Neural cell (in vitro differentiated cells): ENCODE results near the gene ORM2. TPM values are rescaled to one million over a fixed set of nuclear protein-coding genes. Genes with fewer than 3 reads are reported as not detected.

Experiments used
- H2AFZ ChIP-seq: fragments of 200-600, 300-800 bp; sonication (generic), shearing (Covaris generic); 2 replicates; pipeline ENCODE4 v1.6.0; 2014; ENCODE audit warnings: low read depth, mild to moderate bottlenecking, antibody characterized with exemption, low read length, moderate library complexity
- H3F3A ChIP-seq: fragments of 200-600 bp; shearing (Covaris generic); 2 replicates; pipeline ENCODE4 v1.6.1; 2016; ENCODE audit warnings: mild to moderate bottlenecking, moderate library complexity, mixed read lengths, antibody characterized with exemption, low read length; ENCODE audit not compliant: insufficient read depth, poor library complexity, severe bottlenecking
- H3K27ac ChIP-seq: fragments of 200-600, 300-800 bp; sonication (generic), shearing (Covaris generic); 2 replicates; pipeline ENCODE4 v1.5.1; 2014; ENCODE audit warnings: mild to moderate bottlenecking, low read length, moderate library complexity
- H3K27me3 ChIP-seq: fragments of 300-800, 200-600 bp; sonication (generic), shearing (Covaris generic); 2 replicates; pipeline ENCODE4 v1.6.0; 2014; ENCODE audit warnings: mild to moderate bottlenecking, low read depth, low read length, moderate library complexity; ENCODE audit not compliant: insufficient read depth
- H3K36me3 ChIP-seq: fragments of 300-800, 200-600 bp; sonication (generic), shearing (Covaris generic); 2 replicates; pipeline ENCODE4 v1.5.1; 2014; ENCODE audit warnings: mild to moderate bottlenecking, antibody characterized with exemption, low read length, moderate library complexity; ENCODE audit not compliant: insufficient read depth
- H3K4me2 ChIP-seq: fragments of 300-800, 200-600 bp; sonication (generic), shearing (Covaris generic); 2 replicates; pipeline ENCODE4 v1.6.0; 2014; ENCODE audit warnings: mild to moderate bottlenecking, low read length
- H3K4me3 ChIP-seq: fragments of 300-800, 200-600 bp; sonication (generic), shearing (Covaris generic); 2 replicates; pipeline ENCODE4 v1.5.1; 2014; ENCODE audit warnings: mild to moderate bottlenecking, low read length, moderate library complexity
- H3K79me2 ChIP-seq: fragments of 200-600 bp; shearing (Covaris generic); replicated peaks from 2 replicates; pipeline ENCODE4 v1.6.0; 2014; ENCODE audit warnings: mild to moderate bottlenecking, low read length, moderate library complexity; ENCODE audit not compliant: insufficient read depth
- H3K9ac ChIP-seq: fragments of 300-800, 200-600 bp; sonication (generic), shearing (Covaris generic); 2 replicates; pipeline ENCODE4 v1.6.1; 2016; ENCODE audit warnings: mild to moderate bottlenecking, low read length, mixed read lengths
- H3K9me2 ChIP-seq: fragments of 200-600 bp; shearing (Covaris generic); 2 replicates; pipeline ENCODE4 v1.6.1; 2016; ENCODE audit warnings: mild to moderate bottlenecking, low read length, mixed read lengths; ENCODE audit not compliant: insufficient read depth
- H3K9me3 ChIP-seq: fragments of 200-600, 300-800 bp; sonication (generic), shearing (Covaris generic); 2 replicates; pipeline ENCODE4 v1.6.1; 2016; ENCODE audit warnings: mild to moderate bottlenecking, mixed run types, low read length, moderate library complexity, mixed read lengths
- H4K20me1 ChIP-seq: fragments of 200-600 bp; shearing (Covaris generic); 2 replicates; pipeline ENCODE4 v1.6.1; 2016; ENCODE audit warnings: mild to moderate bottlenecking, mixed run types; ENCODE audit not compliant: insufficient read depth
- EP300 ChIP-seq: fragments of 450-650 bp; conservative IDR thresholded peaks from 2 replicates; pipeline ENCODE4 v1.6.1; 2014; ENCODE audit warnings: antibody characterized with exemption, mild to moderate bottlenecking, moderate library complexity; ENCODE audit not compliant: poor library complexity, severe bottlenecking
- EZH2 ChIP-seq: fragments of 200-600, 300-800 bp; shearing (Covaris generic), sonication (generic); IDR thresholded peaks from 2 replicates; pipeline ENCODE4 v1.6.1; 2014; ENCODE audit warnings: antibody characterized with exemption, low read length, borderline replicate concordance, mild to moderate bottlenecking; ENCODE audit not compliant: insufficient read depth, poor library complexity, severe bottlenecking
- MXI1 ChIP-seq: fragments of 450-650 bp; conservative IDR thresholded peaks from 2 replicates; pipeline ENCODE4 v1.6.1; 2014; ENCODE audit warnings: antibody characterized with exemption, mild to moderate bottlenecking; ENCODE audit not compliant: poor library complexity, severe bottlenecking
- POLR2AphosphoS5 ChIP-seq: IDR thresholded peaks from 2 replicates; pipeline ENCODE4 v1.6.1; 2012
- RAD21 ChIP-seq: fragments of 450-650 bp; conservative IDR thresholded peaks from 2 replicates; pipeline ENCODE4 v1.6.1; 2014; ENCODE audit warnings: antibody characterized with exemption, mild to moderate bottlenecking, moderate library complexity
- REST ChIP-seq: IDR thresholded peaks from 2 replicates; pipeline ENCODE4 v1.6.1; 2012; ENCODE audit warnings: borderline replicate concordance
- SMC3 ChIP-seq: fragments of 450-650 bp; conservative IDR thresholded peaks from 2 replicates; pipeline ENCODE4 v1.6.1; 2014; ENCODE audit warnings: antibody characterized with exemption, mild to moderate bottlenecking, moderate library complexity; ENCODE audit not compliant: poor library complexity
- TAF1 ChIP-seq: IDR thresholded peaks from 2 replicates; pipeline ENCODE4 v1.6.1; 2012; ENCODE audit warnings: low read depth
- polyA plus RNA-seq: library from polyadenylated mRNA; depleted of rRNA; stranded (reverse); fragments of >200 nt; gene quantifications from 2 replicates; pipeline ENCODE4 v1.2.3, GENCODE V29; 2014
- TF ChIP-seq, protein P1 (sequence below): fragments of 450-650 bp; IDR thresholded peaks from 2 replicates; pipeline ENCODE4 v1.5.1; 2014; ENCODE audit warnings: antibody characterized with exemption, mild to moderate bottlenecking, moderate library complexity; ENCODE audit not compliant: poor library complexity, severe bottlenecking

Gene ORM2
- polyA plus RNA-seq, 1 donor from 2014 or later = not detected

- no peaks in the 10 kb centered on the region for H3K27me3 ChIP-seq
- no peak overlapping the region for H3K4me2 ChIP-seq
- no peaks in the 10 kb centered on the region for H4K20me1 ChIP-seq
- no peak overlapping the region for H3K4me3 ChIP-seq
- TF ChIP-seq RAD21 = no peak
- TF ChIP-seq MXI1 = no peak
- no peak for TF ChIP-seq REST
- TF ChIP-seq EP300 = no peak
- TF ChIP-seq SMC3 = no peak
- no peak for TF ChIP-seq TAF1
- TF ChIP-seq, protein P1, sequence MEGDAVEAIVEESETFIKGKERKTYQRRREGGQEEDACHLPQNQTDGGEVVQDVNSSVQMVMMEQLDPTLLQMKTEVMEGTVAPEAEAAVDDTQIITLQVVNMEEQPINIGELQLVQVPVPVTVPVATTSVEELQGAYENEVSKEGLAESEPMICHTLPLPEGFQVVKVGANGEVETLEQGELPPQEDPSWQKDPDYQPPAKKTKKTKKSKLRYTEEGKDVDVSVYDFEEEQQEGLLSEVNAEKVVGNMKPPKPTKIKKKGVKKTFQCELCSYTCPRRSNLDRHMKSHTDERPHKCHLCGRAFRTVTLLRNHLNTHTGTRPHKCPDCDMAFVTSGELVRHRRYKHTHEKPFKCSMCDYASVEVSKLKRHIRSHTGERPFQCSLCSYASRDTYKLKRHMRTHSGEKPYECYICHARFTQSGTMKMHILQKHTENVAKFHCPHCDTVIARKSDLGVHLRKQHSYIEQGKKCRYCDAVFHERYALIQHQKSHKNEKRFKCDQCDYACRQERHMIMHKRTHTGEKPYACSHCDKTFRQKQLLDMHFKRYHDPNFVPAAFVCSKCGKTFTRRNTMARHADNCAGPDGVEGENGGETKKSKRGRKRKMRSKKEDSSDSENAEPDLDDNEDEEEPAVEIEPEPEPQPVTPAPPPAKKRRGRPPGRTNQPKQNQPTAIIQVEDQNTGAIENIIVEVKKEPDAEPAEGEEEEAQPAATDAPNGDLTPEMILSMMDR = no peak
- TF ChIP-seq POLR2AphosphoS5 = no peak
- TF ChIP-seq EZH2 = no peak
- no peaks in the 10 kb centered on the region for H3K79me2 ChIP-seq
- no peaks in the 10 kb centered on the region for H3K36me3 ChIP-seq
- no peaks in the 10 kb centered on the region for H3K9me2 ChIP-seq
- H3K9ac ChIP-seq = no peak overlapping the region
- H3K27ac ChIP-seq = no peak overlapping the region
- H3K9me3 ChIP-seq = no peaks in the 10 kb centered on the region
- no peaks in the 10 kb centered on the region for H3F3A ChIP-seq
- H2AFZ ChIP-seq = no peak overlapping the region
These were observed 17.2 kb upstream of the ORM2 start for GRCh38 chr9:114312513-114312875.

DNA sequence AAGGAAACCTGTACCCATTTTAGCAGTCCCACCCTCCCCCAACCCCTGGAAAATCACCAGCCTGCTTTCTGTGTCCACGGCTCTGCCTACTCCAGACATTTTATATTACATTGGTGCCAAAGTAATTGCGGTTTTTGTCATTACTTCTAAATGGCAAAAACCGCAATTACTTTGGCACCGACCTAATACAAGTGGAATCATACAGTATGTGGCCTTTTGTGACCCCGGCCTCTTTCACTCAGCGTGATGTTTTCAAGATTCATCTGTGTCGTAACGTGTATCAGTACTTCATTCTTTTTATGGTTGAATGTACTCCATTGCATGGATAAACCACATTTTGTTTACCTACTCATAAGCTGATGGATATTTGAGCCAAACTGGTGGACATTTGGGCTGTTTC is 16.5 kb upstream of the ORM2 start:
- TF ChIP-seq EP300 (no peak), RAD21 (no peak), POLR2AphosphoS5 (no peak)

More for the DNA sequence above, 16.5 kb upstream of the ORM2 start:
- no peaks in the 10 kb centered on the region for H3K9me3 ChIP-seq
- no peaks in the 10 kb centered on the region for H3K36me3 ChIP-seq
- no peak overlapping the region for H3K9ac ChIP-seq
- no peak overlapping the region for H3K27ac ChIP-seq
- H3K79me2 ChIP-seq = no peaks in the 10 kb centered on the region
- H3F3A ChIP-seq = no peaks in the 10 kb centered on the region
- no peak overlapping the region for H3K4me2 ChIP-seq
- no peak overlapping the region for H2AFZ ChIP-seq
- H3K27me3 ChIP-seq = no peaks in the 10 kb centered on the region
- H3K4me3 ChIP-seq = no peak overlapping the region
- H3K9me2 ChIP-seq = no peaks in the 10 kb centered on the region
- H4K20me1 ChIP-seq = no peaks in the 10 kb centered on the region
